ENCODE measurements around the gene LPAR5.
"Not testable (repeated sequence)": the region's sequence is repeated elsewhere in the genome, so short reads cannot be mapped to it uniquely, and the experiment has no call there.

Gene LPAR5

DNA sequence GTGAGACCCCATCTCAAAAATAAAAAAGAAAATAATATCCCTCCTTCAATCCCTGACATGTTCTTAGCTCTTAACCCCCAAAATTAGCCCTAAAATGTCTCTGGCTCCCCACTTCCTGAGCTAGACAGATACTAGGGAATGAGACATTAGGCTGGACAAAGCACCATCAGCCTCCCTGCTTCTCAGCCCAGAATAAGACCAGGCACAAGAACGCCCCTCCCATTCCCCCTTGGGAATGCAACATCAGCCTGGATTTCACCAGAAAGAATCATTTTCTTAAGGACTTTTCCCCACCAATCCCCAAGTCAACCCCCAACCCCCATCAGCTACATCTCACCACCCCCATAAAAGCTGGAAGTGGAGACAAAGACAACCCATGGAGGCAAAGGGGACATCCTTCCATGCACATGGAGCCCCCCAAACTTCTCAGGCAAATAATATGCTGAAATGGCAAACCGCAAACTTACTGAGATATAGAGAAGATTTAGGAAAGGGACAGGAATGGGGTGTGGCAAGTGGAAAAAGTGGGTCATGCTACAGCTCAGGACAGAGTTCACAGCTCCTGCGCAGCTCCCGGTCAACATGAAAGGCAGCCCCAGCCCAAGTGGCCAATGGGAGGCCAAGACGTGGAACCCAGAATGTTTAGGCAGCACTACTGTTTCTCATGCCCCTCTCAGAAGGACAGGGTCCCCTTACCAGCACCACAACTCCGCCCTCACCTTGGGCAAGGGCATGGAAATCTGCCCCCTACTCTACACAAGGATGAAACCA, 31.3 kb downstream of the LPAR5 start:
- H3K27me3 ChIP-seq (replicated peaks; ENCODE audit: control insufficient read depth, insufficient read depth, low read length) = no peaks in the 10 kb centered on the region
- DNase-seq (ENCODE audit: low read depth) = peak; percentile 58
- peak overlapping the region; percentile 91 for H3K4me3 ChIP-seq (ENCODE audit: low read length)
- peaks cover 44% of the 10 kb centered on the region for H3K4me1 ChIP-seq (ENCODE audit: control insufficient read depth, insufficient read depth, low read length)
- H3K9me3 ChIP-seq (ENCODE audit: control insufficient read depth, low read length) = no peaks in the 10 kb centered on the region
- H3K36me3 ChIP-seq (ENCODE audit: control insufficient read depth, insufficient read depth, low read length, severe bottlenecking) = peaks cover 33% of the 10 kb centered on the region
- H3K9ac ChIP-seq (ENCODE audit: low read length) = peak overlapping the region; percentile 88

DNA sequence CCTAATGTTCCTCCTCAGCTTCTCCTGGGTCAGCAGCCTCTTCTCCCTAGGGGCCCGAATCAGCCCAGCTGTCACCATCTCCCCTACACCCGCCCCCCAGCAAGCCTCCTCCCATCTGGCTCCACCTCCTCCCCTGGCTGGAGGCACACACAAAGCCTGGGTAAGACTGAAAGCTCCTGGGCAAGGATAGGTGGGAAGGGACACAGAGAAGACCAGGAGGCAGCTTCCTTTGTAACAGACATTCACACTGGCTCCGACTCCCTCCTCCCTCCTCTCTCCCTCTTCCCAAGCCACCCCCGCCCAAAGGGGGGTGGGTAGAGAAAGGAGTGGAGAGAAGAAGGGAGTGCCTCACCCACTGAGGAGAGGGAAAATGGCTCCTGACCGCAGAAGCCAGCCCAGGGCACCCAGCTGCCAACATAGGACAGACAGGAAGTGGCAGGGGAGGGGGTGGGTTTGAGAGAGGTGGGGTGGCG, 32.6 kb downstream of the LPAR5 start:
- H3K9ac ChIP-seq (ENCODE audit: low read length) = peak overlapping the region; percentile 27
- peaks cover 44% of the 10 kb centered on the region for H3K36me3 ChIP-seq (ENCODE audit: control insufficient read depth, insufficient read depth, low read length, severe bottlenecking)
- no peaks in the 10 kb centered on the region for H3K27me3 ChIP-seq (replicated peaks; ENCODE audit: control insufficient read depth, insufficient read depth, low read length)
- H3K9me3 ChIP-seq (ENCODE audit: control insufficient read depth, low read length) = no peaks in the 10 kb centered on the region
- peak; percentile 35 for DNase-seq (ENCODE audit: low read depth)
- peaks cover 51% of the 10 kb centered on the region for H3K4me1 ChIP-seq (ENCODE audit: control insufficient read depth, insufficient read depth, low read length)
- peak overlapping the region; percentile 45 for H3K4me3 ChIP-seq (ENCODE audit: low read length)

DNA sequence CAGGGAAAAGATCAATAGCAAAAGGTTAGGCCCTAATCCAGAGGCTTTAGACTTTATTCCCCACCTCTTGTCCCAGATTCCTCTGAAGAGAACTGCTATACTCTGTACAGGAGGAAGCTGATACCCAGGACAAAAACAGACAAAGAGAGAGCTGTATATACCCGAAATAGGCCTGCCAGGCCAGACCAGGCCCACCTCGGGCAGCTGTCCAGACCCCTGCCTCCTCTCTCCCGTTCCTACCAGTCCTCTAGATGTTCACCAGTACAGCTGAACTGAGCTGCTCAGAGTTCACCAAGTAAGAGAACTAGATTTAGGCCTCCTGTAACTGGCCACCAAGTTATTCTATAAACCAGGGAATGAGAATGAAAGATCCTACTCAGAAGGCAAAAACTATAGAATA, 33.2 kb downstream of the LPAR5 start:
- DNase-seq (ENCODE audit: low read depth) = no peak
- Histone ChIP-seq H3K36me3 (ENCODE audit: control insufficient read depth, insufficient read depth, low read length, severe bottlenecking) (peaks cover 50% of the 10 kb centered on the region), H3K4me3 (ENCODE audit: low read length) (peak overlapping the region; percentile 45)

DNA sequence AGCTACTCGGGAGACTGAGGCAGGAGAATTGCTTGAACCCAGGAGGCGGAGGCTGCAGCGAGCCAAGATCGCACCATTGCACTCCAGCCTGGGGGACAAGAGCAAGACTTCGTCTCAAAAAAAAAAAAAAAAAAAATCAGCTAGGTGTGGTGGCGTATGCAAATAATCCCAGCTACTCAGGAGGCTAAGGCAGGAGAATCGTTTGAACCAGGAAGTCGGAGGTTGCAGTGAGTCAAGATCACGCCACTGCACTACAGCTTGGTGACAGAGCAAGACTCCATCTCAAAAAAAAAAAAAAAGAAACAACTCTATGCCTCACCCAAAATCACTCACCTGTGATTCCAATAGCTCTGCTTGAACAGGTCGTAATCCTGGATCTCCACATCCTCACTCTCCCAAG, 40.1 kb downstream of the LPAR5 start:
- H3K9ac ChIP-seq (ENCODE audit: low read length); H3K9me3 ChIP-seq (ENCODE audit: control insufficient read depth, low read length); H3K27me3 ChIP-seq (replicated peaks; ENCODE audit: control insufficient read depth, insufficient read depth, low read length); H3K4me3 ChIP-seq (ENCODE audit: low read length); DNase-seq (ENCODE audit: low read depth): not testable (repeated sequence)
- peaks cover 91% of the 10 kb centered on the region for H3K36me3 ChIP-seq (ENCODE audit: control insufficient read depth, insufficient read depth, low read length, severe bottlenecking)
- peaks cover 21% of the 10 kb centered on the region for H3K4me1 ChIP-seq (ENCODE audit: control insufficient read depth, insufficient read depth, low read length)

More for the DNA sequence above, 33.2 kb downstream of the LPAR5 start:
- Histone ChIP-seq H3K9ac (ENCODE audit: low read length) (peak overlapping the region; percentile 27), H3K27me3 (replicated peaks; ENCODE audit: control insufficient read depth, insufficient read depth, low read length) (no peaks in the 10 kb centered on the region), H3K9me3 (ENCODE audit: control insufficient read depth, low read length) (no peaks in the 10 kb centered on the region), H3K4me1 (ENCODE audit: control insufficient read depth, insufficient read depth, low read length) (peaks cover 48% of the 10 kb centered on the region)

DNA sequence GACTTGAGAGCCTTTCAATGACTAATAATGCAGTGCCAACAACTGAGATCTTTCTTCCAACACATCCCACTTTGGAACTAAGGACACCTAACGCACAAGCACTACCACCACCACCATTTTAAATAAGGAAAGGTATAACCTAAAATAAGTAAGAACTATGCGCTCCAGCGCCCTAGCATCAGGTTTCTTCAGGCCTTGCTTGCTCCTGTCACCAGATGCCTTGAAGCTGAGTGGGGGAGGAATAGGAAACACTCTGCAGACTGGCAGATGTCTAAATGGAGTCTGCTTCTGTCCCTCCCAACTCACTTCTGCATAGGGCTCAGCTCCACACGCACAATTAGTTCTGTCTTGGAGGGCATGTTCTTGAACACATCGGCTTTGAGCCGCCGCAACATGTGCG, 43.7 kb downstream of the LPAR5 start:
- H3K36me3 ChIP-seq (ENCODE audit: control insufficient read depth, insufficient read depth, low read length, severe bottlenecking) = peaks cover 93% of the 10 kb centered on the region
- H3K9ac ChIP-seq (ENCODE audit: low read length) = no peak overlapping the region

DNA sequence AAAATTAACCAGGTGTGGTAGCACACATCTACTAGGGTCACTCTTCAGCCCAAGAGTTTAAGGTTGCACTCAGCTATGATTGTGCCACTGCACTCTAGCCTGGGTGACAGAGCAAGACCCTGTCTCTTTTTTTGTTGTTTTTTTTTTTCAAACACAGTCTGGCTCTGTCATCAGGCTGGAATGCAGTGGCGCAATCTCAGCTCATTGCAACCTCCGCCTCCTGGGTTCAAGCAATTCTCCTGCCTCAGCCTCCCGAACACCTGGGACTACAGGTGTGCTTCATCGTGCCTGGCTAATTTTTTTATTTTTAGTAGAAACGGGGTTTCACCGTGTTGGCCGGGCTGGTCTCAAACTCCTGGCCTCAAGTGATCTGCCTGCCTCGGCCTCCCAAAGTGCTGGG, 49.2 kb downstream of the LPAR5 start:
- peaks cover 93% of the 10 kb centered on the region for H3K36me3 ChIP-seq (ENCODE audit: control insufficient read depth, insufficient read depth, low read length, severe bottlenecking)
- not testable (repeated sequence) for H3K27me3 ChIP-seq (replicated peaks; ENCODE audit: control insufficient read depth, insufficient read depth, low read length); H3K4me1 ChIP-seq (ENCODE audit: control insufficient read depth, insufficient read depth, low read length); H3K9ac ChIP-seq (ENCODE audit: low read length); H3K9me3 ChIP-seq (ENCODE audit: control insufficient read depth, low read length); DNase-seq (ENCODE audit: low read depth); H3K4me3 ChIP-seq (ENCODE audit: low read length)

More for the DNA sequence above, 43.7 kb downstream of the LPAR5 start:
- peaks cover 9% of the 10 kb centered on the region for H3K4me1 ChIP-seq (ENCODE audit: control insufficient read depth, insufficient read depth, low read length)
- no peaks in the 10 kb centered on the region for H3K9me3 ChIP-seq (ENCODE audit: control insufficient read depth, low read length)
- no peak overlapping the region for H3K4me3 ChIP-seq (ENCODE audit: low read length)
- DNase-seq (ENCODE audit: low read depth) = no peak
- H3K27me3 ChIP-seq (replicated peaks; ENCODE audit: control insufficient read depth, insufficient read depth, low read length) = no peaks in the 10 kb centered on the region

DNA sequence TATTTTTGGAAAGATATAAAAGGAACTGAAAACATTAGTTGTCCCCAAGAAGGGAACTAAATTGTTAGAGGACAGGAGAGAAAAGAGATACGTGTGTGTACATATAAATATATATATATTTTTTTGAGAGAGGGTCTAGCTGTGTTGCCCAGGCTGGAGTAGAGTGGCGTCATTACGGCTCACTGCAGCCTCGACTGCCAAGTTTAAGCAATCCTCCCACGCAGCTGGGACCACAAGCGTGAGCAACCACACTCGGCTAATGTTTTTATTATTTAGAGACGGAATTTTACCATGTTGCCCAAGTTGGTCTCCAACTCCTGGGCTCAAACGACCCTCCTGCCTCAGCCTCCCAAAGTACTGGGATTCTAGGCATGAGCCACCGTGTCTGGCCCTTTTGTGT, 51.5 kb downstream of the LPAR5 start:
- Histone ChIP-seq H3K9me3 (ENCODE audit: control insufficient read depth, low read length) (no peaks in the 10 kb centered on the region), H3K9ac (ENCODE audit: low read length) (no peak overlapping the region), H3K27me3 (replicated peaks; ENCODE audit: control insufficient read depth, insufficient read depth, low read length) (no peaks in the 10 kb centered on the region), H3K4me3 (ENCODE audit: low read length) (no peak overlapping the region), H3K36me3 (ENCODE audit: control insufficient read depth, insufficient read depth, low read length, severe bottlenecking) (peaks cover 88% of the 10 kb centered on the region), H3K4me1 (ENCODE audit: control insufficient read depth, insufficient read depth, low read length) (no peaks in the 10 kb centered on the region)
- DNase-seq (ENCODE audit: low read depth) = no peak

DNA sequence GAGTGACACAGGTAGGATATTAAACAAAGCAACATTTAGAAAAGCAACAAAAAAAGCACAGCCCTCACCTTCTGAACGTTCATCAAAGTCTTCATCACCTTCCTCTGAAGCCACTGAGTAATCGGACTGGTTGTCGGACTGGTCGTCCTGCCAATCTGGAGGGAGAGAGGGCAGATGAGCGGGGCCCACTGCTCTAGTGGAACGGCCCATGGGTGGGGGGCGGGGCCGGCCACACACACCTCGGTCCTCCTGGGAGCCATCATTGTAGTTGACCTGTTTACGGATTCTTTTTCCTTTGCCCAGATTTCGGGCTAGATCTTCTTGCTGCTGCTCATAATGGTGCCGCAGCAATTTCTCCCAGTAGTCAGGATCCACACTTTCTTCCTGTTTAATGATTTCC, 52.8 kb downstream of the LPAR5 start:
- H3K4me3 ChIP-seq (ENCODE audit: low read length) = no peak overlapping the region
- H3K4me1 ChIP-seq (ENCODE audit: control insufficient read depth, insufficient read depth, low read length) = no peaks in the 10 kb centered on the region
- peaks cover 88% of the 10 kb centered on the region for H3K36me3 ChIP-seq (ENCODE audit: control insufficient read depth, insufficient read depth, low read length, severe bottlenecking)
- no peaks in the 10 kb centered on the region for H3K9me3 ChIP-seq (ENCODE audit: control insufficient read depth, low read length)
- no peaks in the 10 kb centered on the region for H3K27me3 ChIP-seq (replicated peaks; ENCODE audit: control insufficient read depth, insufficient read depth, low read length)
- no peak for DNase-seq (ENCODE audit: low read depth)
- H3K9ac ChIP-seq (ENCODE audit: low read length) = no peak overlapping the region

- Histone ChIP-seq H3K4me1 (ENCODE audit: control insufficient read depth, insufficient read depth, low read length) (no peaks in the 10 kb centered on the region), H3K36me3 (ENCODE audit: control insufficient read depth, insufficient read depth, low read length, severe bottlenecking) (peaks cover 88% of the 10 kb centered on the region), H3K9me3 (ENCODE audit: control insufficient read depth, low read length) (no peaks in the 10 kb centered on the region), H3K27me3 (replicated peaks; ENCODE audit: control insufficient read depth, insufficient read depth, low read length) (no peaks in the 10 kb centered on the region), H3K9ac (ENCODE audit: low read length) (no peak overlapping the region), H3K4me3 (ENCODE audit: low read length) (no peak overlapping the region)
- no peak for DNase-seq (ENCODE audit: low read depth)
Measured at GRCh38 chr12:6582196-6582595, 53.6 kb downstream of the LPAR5 start.

- H3K9ac ChIP-seq (ENCODE audit: low read length) = no peak overlapping the region
- H3K4me3 ChIP-seq (ENCODE audit: low read length) = no peak overlapping the region
- H3K27me3 ChIP-seq (replicated peaks; ENCODE audit: control insufficient read depth, insufficient read depth, low read length) = no peaks in the 10 kb centered on the region
- DNase-seq (ENCODE audit: low read depth) = no peak
- no peaks in the 10 kb centered on the region for H3K9me3 ChIP-seq (ENCODE audit: control insufficient read depth, low read length)
- H3K4me1 ChIP-seq (ENCODE audit: control insufficient read depth, insufficient read depth, low read length) = no peaks in the 10 kb centered on the region
- peaks cover 92% of the 10 kb centered on the region for H3K36me3 ChIP-seq (ENCODE audit: control insufficient read depth, insufficient read depth, low read length, severe bottlenecking)
Measured at GRCh38 chr12:6575648-6576047, 60.1 kb downstream of the LPAR5 start.

DNA sequence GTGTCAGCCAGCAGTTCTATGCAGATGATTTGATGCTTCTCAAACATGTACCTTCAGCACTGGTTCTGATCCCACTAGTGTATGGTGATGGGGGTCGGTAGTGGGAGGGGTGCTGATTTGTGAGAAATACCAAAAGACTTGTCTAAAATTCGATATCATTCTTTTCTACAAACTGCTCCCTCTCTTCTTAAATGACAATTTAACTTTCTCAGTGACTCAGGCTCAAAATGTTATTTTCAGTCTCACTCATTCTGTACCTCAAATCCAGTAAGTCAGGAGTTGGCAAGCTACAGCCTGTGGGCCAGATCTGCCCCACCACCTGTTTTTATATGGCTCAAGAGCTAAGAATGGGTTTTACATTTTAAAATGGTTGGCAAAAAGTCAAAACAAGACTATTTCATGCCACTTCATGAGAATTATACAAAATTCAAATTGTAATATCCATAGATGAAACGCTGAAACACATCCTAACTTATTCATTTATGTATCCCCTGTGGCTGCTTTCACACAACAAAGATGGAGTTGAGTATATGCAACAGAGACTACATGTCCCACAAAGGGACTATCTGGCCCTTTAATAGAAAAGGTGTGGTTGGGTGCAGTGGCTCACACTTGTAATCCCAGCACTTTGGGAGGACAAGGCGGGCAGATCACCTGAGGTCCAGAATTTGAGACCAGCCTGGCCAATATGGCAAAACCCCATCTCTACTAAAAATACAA, 61.0 kb downstream of the LPAR5 start:
- Histone ChIP-seq H3K9ac (ENCODE audit: low read length) (no peak overlapping the region), H3K36me3 (ENCODE audit: control insufficient read depth, insufficient read depth, low read length, severe bottlenecking) (peaks cover 94% of the 10 kb centered on the region)

More for the DNA sequence above, 61.0 kb downstream of the LPAR5 start:
- H3K4me3 ChIP-seq (ENCODE audit: low read length) = no peak overlapping the region
- no peaks in the 10 kb centered on the region for H3K27me3 ChIP-seq (replicated peaks; ENCODE audit: control insufficient read depth, insufficient read depth, low read length)
- H3K9me3 ChIP-seq (ENCODE audit: control insufficient read depth, low read length) = no peaks in the 10 kb centered on the region
- no peak for DNase-seq (ENCODE audit: low read depth)
- no peaks in the 10 kb centered on the region for H3K4me1 ChIP-seq (ENCODE audit: control insufficient read depth, insufficient read depth, low read length)
